Lung (tissue), 12 donors: Measurements from ENCODE around the gene MT1B. TPM values are rescaled to one million over a fixed set of nuclear protein-coding genes. Genes with fewer than 3 reads are reported as not detected.

Experiments
- ATAC-seq: fragments of 200-7000 bp; cut with Tn5 transposase; one replicate; pipeline ENCODE4 v1.9.1; 2020; ENCODE audit warnings: moderate number of reproducible peaks; ENCODE audit not compliant: insufficient read depth, low FRiP score
- DNase-seq, 3 donors: peaks; one replicate each; pipeline ENCODE4 v3.0.0-alpha.2; 2013 to 2017
- H3K27ac ChIP-seq, 2 donors: one replicate each; pipeline ENCODE4 v1.5.1; 2013; ENCODE audit warnings: mild to moderate bottlenecking in 2 of 2, moderate library complexity in 2 of 2, control low read depth in 1 of 2, inconsistent platforms in 1 of 2, low read depth in 1 of 2, low read length in 1 of 2
- H3K27me3 ChIP-seq, 3 donors: one replicate each; pipeline ENCODE4 v1.5.1; 2013; ENCODE audit warnings: low read length in 2 of 3; ENCODE audit not compliant: control insufficient read depth in 3 of 3, insufficient read depth in 3 of 3
- H3K36me3 ChIP-seq, 4 donors: one replicate each; pipeline ENCODE4 v1.5.1; 2013; ENCODE audit warnings: low read length in 4 of 4, mild to moderate bottlenecking in 1 of 4, moderate library complexity in 1 of 4; ENCODE audit not compliant: control insufficient read depth in 4 of 4, insufficient read depth in 4 of 4
- H3K4me1 ChIP-seq, 5 donors: one replicate each; pipeline ENCODE4 v1.5.1; 2013; ENCODE audit warnings: low read length in 5 of 5, mild to moderate bottlenecking in 2 of 5, moderate library complexity in 1 of 5; ENCODE audit not compliant: control insufficient read depth in 5 of 5, insufficient read depth in 5 of 5
- H3K4me3 ChIP-seq: one replicate; pipeline ENCODE4 v1.5.1; 2013; ENCODE audit warnings: mild to moderate bottlenecking, control low read depth, moderate library complexity
- H3K9ac ChIP-seq, 2 donors: one replicate each; pipeline ENCODE4 v1.5.1; 2013; ENCODE audit warnings: low read length in 2 of 2, control low read depth in 1 of 2; ENCODE audit not compliant: insufficient read depth in 1 of 2
- H3K9me3 ChIP-seq, 4 donors: one replicate each; pipeline ENCODE4 v1.5.1; 2013; ENCODE audit warnings: low read length in 3 of 4, mild to moderate bottlenecking in 1 of 4, moderate library complexity in 1 of 4; ENCODE audit not compliant: control insufficient read depth in 4 of 4, insufficient read depth in 3 of 4
- WGBS, 2 donors: extraction: QIAGEN DNeasy Blood & Tissue Kit; methylation state at CpG; one replicate each; pipeline ENCODE4 v1.1.7; 2013; 5-methylcytosine and 5-hydroxymethylcytosine counted together
- polyA plus RNA-seq, 2 donors: library from polyadenylated mRNA; stranded (reverse); fragments of 200-250 nt; gene quantifications; one replicate each; pipeline ENCODE4 v1.2.1, GENCODE V29; 2013
- total RNA-seq, 2 donors: library from RNA; depleted of rRNA in 1 of 2; stranded (reverse); fragments of >200 nt in 1 of 2; gene quantifications; one replicate each; pipeline ENCODE4 v1.2.1, GENCODE V29; 2014 to 2021
- TF ChIP-seq, protein P1 (sequence below): IDR thresholded peaks from 2 replicates; pipeline ENCODE4 v1.5.1; 2012; ENCODE audit warnings: mild to moderate bottlenecking; ENCODE audit errors: control extremely low read depth, extremely low read depth
- donor health status: control.
- donor health status: control.
- donor health status: Bipolar disorder and iron deficiency.
- donor health status: healthy.
- donor health status: DM: yes; HTN: yes; CAD: no.

Gene MT1B
- total and polyA plus RNA-seq, 4 donors, result not detected

GRCh38 chr16:56688762-56689161, 37.1 kb downstream of the MT1B start:
- WGBS, 2 donors, result 48 to 63% methylated on average over 1 of the region's 1 CpG
- no peak overlapping the region for H3K4me3 ChIP-seq
- no peaks in the 10 kb centered on the region for H3K27me3 ChIP-seq
- DNase-seq, result no peak
- H3K9me3 ChIP-seq, result no peaks in the 10 kb centered on the region
- TF ChIP-seq, protein P1, sequence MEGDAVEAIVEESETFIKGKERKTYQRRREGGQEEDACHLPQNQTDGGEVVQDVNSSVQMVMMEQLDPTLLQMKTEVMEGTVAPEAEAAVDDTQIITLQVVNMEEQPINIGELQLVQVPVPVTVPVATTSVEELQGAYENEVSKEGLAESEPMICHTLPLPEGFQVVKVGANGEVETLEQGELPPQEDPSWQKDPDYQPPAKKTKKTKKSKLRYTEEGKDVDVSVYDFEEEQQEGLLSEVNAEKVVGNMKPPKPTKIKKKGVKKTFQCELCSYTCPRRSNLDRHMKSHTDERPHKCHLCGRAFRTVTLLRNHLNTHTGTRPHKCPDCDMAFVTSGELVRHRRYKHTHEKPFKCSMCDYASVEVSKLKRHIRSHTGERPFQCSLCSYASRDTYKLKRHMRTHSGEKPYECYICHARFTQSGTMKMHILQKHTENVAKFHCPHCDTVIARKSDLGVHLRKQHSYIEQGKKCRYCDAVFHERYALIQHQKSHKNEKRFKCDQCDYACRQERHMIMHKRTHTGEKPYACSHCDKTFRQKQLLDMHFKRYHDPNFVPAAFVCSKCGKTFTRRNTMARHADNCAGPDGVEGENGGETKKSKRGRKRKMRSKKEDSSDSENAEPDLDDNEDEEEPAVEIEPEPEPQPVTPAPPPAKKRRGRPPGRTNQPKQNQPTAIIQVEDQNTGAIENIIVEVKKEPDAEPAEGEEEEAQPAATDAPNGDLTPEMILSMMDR, result no peak
- no peak for ATAC-seq
- peaks cover 0 to 2% (median 0%) of the 10 kb centered on the region in 4 donors for H3K36me3 ChIP-seq
- no peak overlapping the region for H3K9ac ChIP-seq
- H3K4me1 ChIP-seq, result peaks cover 0 to 9% (median 0%) of the 10 kb centered on the region in 5 donors
- H3K27ac ChIP-seq, result no peak overlapping the region

- WGBS, 2 donors, result 70 to 73% methylated on average over 3 of the region's 3 CpGs
- ATAC-seq, result no peak
- DNase-seq, result no peak
- no peaks in the 10 kb centered on the region for H3K9me3 ChIP-seq
- peaks cover 0 to 7% (median 0%) of the 10 kb centered on the region in 5 donors for H3K4me1 ChIP-seq
- no peak overlapping the region for H3K4me3 ChIP-seq
- H3K27ac ChIP-seq, result no peak overlapping the region
- peaks cover 0 to under 1% (median 0%) of the 10 kb centered on the region in 4 donors for H3K36me3 ChIP-seq
- H3K9ac ChIP-seq, result no peak overlapping the region
- no peaks in the 10 kb centered on the region for H3K27me3 ChIP-seq
- TF ChIP-seq, protein P1, result no peak
Observed at GRCh38 chr16:56689171-56689570, 37.5 kb downstream of the MT1B start.

GRCh38 chr16:56690420-56691122, 38.9 kb downstream of the MT1B start:
- Histone ChIP-seq H3K27ac (no peak overlapping the region), H3K36me3 (no peaks in the 10 kb centered on the region), H3K4me1 (peaks cover 0 to 2% (median 0%) of the 10 kb centered on the region in 5 donors), H3K9me3 (no peaks in the 10 kb centered on the region), H3K9ac (no peak overlapping the region), H3K4me3 (no peak overlapping the region), H3K27me3 (no peaks in the 10 kb centered on the region)
- ATAC-seq (no peak), DNase-seq (no peak)
- TF ChIP-seq, protein P1, result no peak
- WGBS, 2 donors, result 83 to 96% methylated on average over 4 of the region's 4 CpGs
